Stomach (tissue), 9 donors: Measurements from ENCODE around the gene BABAM2. TPM values are rescaled to one million over a fixed set of nuclear protein-coding genes. Genes with fewer than 3 reads are reported as not detected.

Experiments used
- DNase-seq, 2 donors: peaks; one replicate each; pipeline versions ENCODE4 v3.0.0 to v3.0.0-alpha.2; 2013 to 2019
- H3K27ac ChIP-seq, 5 donors: fragments of 200-600 bp in 4 of 5; sonication (generic) in 4 of 5; one replicate each; pipeline ENCODE4 v1.5.1; 2013 to 2019; ENCODE audit warnings: mild to moderate bottlenecking in 1 of 5, moderate library complexity in 1 of 5
- H3K27me3 ChIP-seq, 3 donors: fragments of 200-600 bp; sonication (generic); one replicate each; pipeline ENCODE4 v1.5.1; 2017 to 2019; ENCODE audit warnings: mixed run types in 1 of 3
- H3K36me3 ChIP-seq, 4 donors: fragments of 200-600 bp; sonication (generic); 1 replicate in 3 of 4; 2 replicates in 1 of 4; pipeline ENCODE4 v1.5.1; 2016 to 2019
- H3K4me1 ChIP-seq, 4 donors: fragments of 200-600 bp; sonication (generic); one replicate each; pipeline ENCODE4 v1.5.1; 2016 to 2019
- H3K4me3 ChIP-seq, 4 donors: fragments of 200-600 bp; sonication (generic) in 3 of 4; one replicate each; pipeline ENCODE4 v1.5.1; 2016 to 2019; ENCODE audit warnings: mild to moderate bottlenecking in 1 of 4
- H3K9me3 ChIP-seq, 4 donors: fragments of 200-600 bp; sonication (generic); one replicate each; pipeline ENCODE4 v1.5.1; 2016 to 2019
- CTCF ChIP-seq, 7 experiments: fragments of 450-650 bp in 4 of 7; fragments of 200-600 bp in 3 of 7; sonication (generic) in 3 of 7; IDR thresholded peaks; one replicate each; pipeline ENCODE4 v1.5.1; 2016 to 2019; ENCODE audit warnings: antibody characterized with exemption in 7 of 7, control low read depth in 2 of 7, mild to moderate bottlenecking in 1 of 7
- EP300 ChIP-seq: sonication (generic); formaldehyde crosslinking; IDR thresholded peaks from one replicate; pipeline ENCODE4 v1.6.1; 2017; ENCODE audit warnings: antibody characterized with exemption
- POLR2A ChIP-seq, 4 donors: fragments of 450-650 bp; IDR thresholded peaks; one replicate each; pipeline ENCODE4 v1.6.1; 2016; ENCODE audit warnings: antibody characterized with exemption in 4 of 4, control low read depth in 2 of 4, mild to moderate bottlenecking in 1 of 4, moderate library complexity in 1 of 4
- POLR2AphosphoS5 ChIP-seq, 3 donors: sonication (generic); formaldehyde crosslinking; IDR thresholded peaks; one replicate each; pipeline ENCODE4 v1.6.1; 2016; ENCODE audit warnings: antibody characterized with exemption in 3 of 3
- WGBS, 5 donors: extraction: QIAGEN DNeasy Blood & Tissue Kit in 3 of 5; methylation state at CpG; one replicate each; pipeline versions ENCODE4 v1.1.5 to v1.1.7; 2013 to 2018; 5-methylcytosine and 5-hydroxymethylcytosine counted together
- intact Hi-C: fragments of 100-400 bp; cut with DNase I; formaldehyde crosslinking; loops from one replicate; pipeline ENCODE4 v1.15.1; 2023; ENCODE audit warnings: low total_unique reads
- polyA plus RNA-seq, 3 donors: library from polyadenylated mRNA; stranded (reverse); fragments of 200-250 nt; gene quantifications; one replicate each; pipeline ENCODE4 v1.2.3, GENCODE V29; 2013
- total RNA-seq, 5 donors: library from RNA; depleted of rRNA; stranded (reverse); fragments of >200 nt; gene quantifications; one replicate each; pipeline versions ENCODE4 v1.1.0 to v1.2.3, GENCODE V29; 2014 to 2016
- donor health status: healthy with polysubstance abuse.
- donor health status: Bipolar disorder and iron deficiency.
- donor health status: healthy.

BABAM2 gene
- total and polyA plus RNA-seq, 8 donors: 14.2 to 41.4 (median 22.8) TPM

DNA sequence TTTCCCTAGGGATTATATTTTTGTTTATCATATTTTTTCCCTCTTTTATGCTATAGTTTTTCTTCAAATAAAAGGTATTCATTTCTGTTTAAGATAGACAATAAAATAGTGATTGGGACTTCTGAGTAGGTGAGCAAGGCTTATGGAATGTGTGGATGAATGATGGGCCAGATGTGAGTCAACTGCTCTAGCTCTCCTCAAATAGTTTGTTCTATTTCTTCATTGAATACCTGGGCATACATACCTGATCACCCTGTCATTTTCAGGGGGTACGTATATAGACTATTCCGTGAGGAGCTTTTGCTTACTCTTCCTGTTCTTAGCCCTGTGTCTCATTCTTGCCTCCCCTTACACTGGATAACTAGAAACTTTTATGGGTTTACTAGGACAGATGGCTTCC lies 41.9 kb downstream of the BABAM2 start:
- intact Hi-C loops: no loop called here
- Histone ChIP-seq H3K27me3 (no peaks in the 10 kb centered on the region), H3K4me1 (peaks cover 0 to 25% (median 11%) of the 10 kb centered on the region in 4 donors), H3K9me3 (no peaks in the 10 kb centered on the region), H3K4me3 (no peak overlapping the region), H3K27ac (no peak overlapping the region), H3K36me3 (no peaks in the 10 kb centered on the region)
- no peak for TF ChIP-seq POLR2AphosphoS5 (IDR thresholded peaks at IDR 0.05)
- TF ChIP-seq EP300: no peak
- TF ChIP-seq CTCF (IDR thresholded peaks at IDR 0.05): no peak
- TF ChIP-seq POLR2A (IDR thresholded peaks at IDR 0.05): no peak
- WGBS, 5 donors: 94 to 98% (median 95%) methylated on average over 2 of the region's 2 CpGs
- no peak for DNase-seq

DNA sequence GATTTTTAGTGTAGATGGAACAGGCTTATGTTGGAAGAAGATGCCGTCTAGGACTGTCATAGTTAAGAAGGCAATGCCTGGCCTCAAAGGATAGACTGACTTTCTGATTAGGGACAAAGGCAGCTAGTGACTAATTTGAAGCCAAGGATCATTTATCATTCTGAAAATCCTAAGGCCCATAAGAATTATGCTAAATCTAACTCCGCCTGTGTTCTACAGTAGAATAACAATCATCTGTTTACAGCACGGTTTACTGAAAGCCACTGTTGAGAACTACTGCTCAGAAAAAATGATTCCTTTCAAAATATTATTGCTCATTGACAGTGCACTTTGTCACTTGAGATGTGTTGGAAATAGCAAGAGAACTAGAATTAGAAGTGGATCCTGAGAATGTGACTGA lies 44.5 kb downstream of the BABAM2 start:
- Histone ChIP-seq H3K9me3 (no peaks in the 10 kb centered on the region), H3K27ac (no peak overlapping the region), H3K36me3 (no peaks in the 10 kb centered on the region), H3K27me3 (no peaks in the 10 kb centered on the region), H3K4me1 (peaks cover 0 to 27% (median 7%) of the 10 kb centered on the region in 4 donors), H3K4me3 (no peak overlapping the region)
- intact Hi-C loops: no loop called here
- WGBS, 5 donors: 88 to 94% (median 90%) methylated on average over 3 of the region's 3 CpGs
- TF ChIP-seq EP300 (no peak), CTCF (IDR thresholded peaks at IDR 0.05) (no peak), POLR2A (IDR thresholded peaks at IDR 0.05) (no peak), POLR2AphosphoS5 (IDR thresholded peaks at IDR 0.05) (no peak)
- DNase-seq: no peak

DNA sequence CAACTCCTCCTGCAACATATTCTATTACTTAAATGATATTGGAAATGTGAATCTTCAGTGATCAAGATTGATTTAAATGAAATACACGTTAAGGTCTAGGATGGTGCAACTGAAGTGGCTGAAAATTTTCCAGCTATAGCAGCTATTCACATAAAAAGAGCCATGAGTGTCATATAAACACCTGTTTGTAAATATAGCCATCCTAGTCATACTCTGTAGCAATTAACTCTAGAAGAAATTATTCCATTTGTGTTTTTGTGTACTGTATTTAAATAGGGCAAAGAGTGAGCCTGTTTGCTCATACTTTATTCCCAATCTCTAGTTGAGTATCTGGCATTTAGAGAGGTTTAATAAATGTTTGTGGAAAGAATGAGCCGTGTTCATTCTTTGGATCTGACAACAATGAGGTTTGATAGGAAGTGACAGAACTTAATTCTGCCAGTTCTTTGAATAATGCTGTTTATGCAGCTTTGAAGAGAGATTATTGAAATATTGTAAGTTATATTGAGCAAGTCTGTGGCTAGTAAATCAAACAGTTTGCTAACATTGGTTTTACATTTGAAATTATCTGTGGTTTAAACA lies 49.7 kb downstream of the BABAM2 start:
- Histone ChIP-seq H3K9me3 (no peaks in the 10 kb centered on the region), H3K27me3 (no peaks in the 10 kb centered on the region), H3K4me3 (no peak overlapping the region), H3K4me1 (peaks cover 0 to 25% (median 2%) of the 10 kb centered on the region in 4 donors), H3K27ac (no peak overlapping the region), H3K36me3 (peaks cover 0 to 5% (median 0%) of the 10 kb centered on the region in 4 donors)
- intact Hi-C loops: no loop called here
- TF ChIP-seq POLR2AphosphoS5 (IDR thresholded peaks at IDR 0.05) (no peak), POLR2A (IDR thresholded peaks at IDR 0.05) (no peak), CTCF (IDR thresholded peaks at IDR 0.05) (no peak), EP300 (no peak)
- no peak for DNase-seq
- 37 to 55% (median 43%) methylated on average over 2 of the region's 2 CpGs for WGBS, 5 donors

- Histone ChIP-seq H3K27me3 (no peaks in the 10 kb centered on the region), H3K4me3 (no peak overlapping the region), H3K36me3 (peaks cover 0 to 5% (median 0%) of the 10 kb centered on the region in 4 donors), H3K27ac (no peak overlapping the region), H3K9me3 (no peaks in the 10 kb centered on the region), H3K4me1 (peaks cover 0 to 25% (median 2%) of the 10 kb centered on the region in 4 donors)
- no peak for DNase-seq
- intact Hi-C loops: no loop called here
- 75 to 89% (median 82%) methylated on average over 5 of the region's 5 CpGs for WGBS, 5 donors
- TF ChIP-seq EP300 (no peak), CTCF (IDR thresholded peaks at IDR 0.05) (no peak), POLR2AphosphoS5 (IDR thresholded peaks at IDR 0.05) (no peak), POLR2A (IDR thresholded peaks at IDR 0.05) (no peak)
These were observed 50.5 kb downstream of the BABAM2 start for GRCh38 chr2:27940982-27941381.
